H9 (cell line): ENCODE results near the gene RAB40C. TPM values are rescaled to one million over a fixed set of nuclear protein-coding genes. Genes with fewer than 3 reads are reported as not detected.

Source experiments
- DNase-seq: peaks from one replicate; pipeline ENCODE4 v3.0.0-alpha.2; 2017
- H2AFZ ChIP-seq: one replicate; pipeline ENCODE4 v1.6.1; 2013; ENCODE audit warnings: mild to moderate bottlenecking, low read length, control low read depth, moderate library complexity
- H2AK5ac ChIP-seq: 2 replicates; pipeline ENCODE4 v1.6.1; 2013; ENCODE audit warnings: low read length, control low read depth, mixed read lengths; ENCODE audit not compliant: insufficient read length
- H2BK120ac ChIP-seq: one replicate; pipeline ENCODE4 v1.6.1; 2013; ENCODE audit warnings: low read depth, mild to moderate bottlenecking, low read length, control low read depth, inconsistent platforms; ENCODE audit not compliant: poor library complexity, severe bottlenecking
- H2BK12ac ChIP-seq: 2 replicates; pipeline ENCODE4 v1.6.1; 2013; ENCODE audit warnings: low read length, control low read depth, mixed read lengths, low read depth; ENCODE audit not compliant: insufficient read length
- H2BK15ac ChIP-seq: 2 replicates; pipeline ENCODE4 v1.6.1; 2013; ENCODE audit warnings: low read depth, low read length, control low read depth
- H2BK20ac ChIP-seq: one replicate; pipeline ENCODE4 v1.6.1; 2013; ENCODE audit warnings: low read depth, mild to moderate bottlenecking, low read length, control low read depth, inconsistent platforms; ENCODE audit not compliant: poor library complexity, severe bottlenecking
- H2BK5ac ChIP-seq: 2 replicates; pipeline ENCODE4 v1.6.1; 2013; ENCODE audit warnings: low read length, control low read depth, mixed read lengths; ENCODE audit not compliant: insufficient read length
- H3K14ac ChIP-seq: 2 replicates; pipeline ENCODE4 v1.6.1; 2013; ENCODE audit warnings: low read length, control low read depth; ENCODE audit not compliant: insufficient read depth
- H3K18ac ChIP-seq: 2 replicates; pipeline ENCODE4 v1.6.1; 2013; ENCODE audit warnings: low read depth, mild to moderate bottlenecking, mixed read lengths, low read length, control low read depth; ENCODE audit not compliant: insufficient read length
- H3K23ac ChIP-seq: 2 replicates; pipeline ENCODE4 v1.6.1; 2013; ENCODE audit warnings: low read length, control low read depth, mixed read lengths, low read depth; ENCODE audit not compliant: insufficient read length
- H3K23me2 ChIP-seq: 2 replicates; pipeline ENCODE4 v1.6.1; 2013; ENCODE audit warnings: low read depth, mild to moderate bottlenecking, mixed read lengths, low read length, control low read depth; ENCODE audit not compliant: insufficient read length, poor library complexity, severe bottlenecking
- H3K27ac ChIP-seq: 2 replicates; pipeline ENCODE4 v1.5.1; 2013; ENCODE audit warnings: low read length, control low read depth, mixed read lengths, low read depth; ENCODE audit not compliant: insufficient read length
- H3K27me3 ChIP-seq: 2 replicates; pipeline ENCODE4 v1.6.1; 2013; ENCODE audit warnings: low read length, control low read depth, inconsistent platforms; ENCODE audit not compliant: insufficient read depth
- H3K4ac ChIP-seq: 2 replicates; pipeline ENCODE4 v1.6.1; 2013; ENCODE audit warnings: low read depth, mild to moderate bottlenecking, control low read depth, inconsistent platforms, low read length, moderate library complexity
- H3K4me1 ChIP-seq: 2 replicates; pipeline ENCODE4 v1.6.1; 2013; ENCODE audit warnings: low read length, control low read depth, inconsistent platforms; ENCODE audit not compliant: insufficient read depth
- H3K4me2 ChIP-seq: 2 replicates; pipeline ENCODE4 v1.6.1; 2013; ENCODE audit warnings: low read length, control low read depth, mixed read lengths; ENCODE audit not compliant: insufficient read length, insufficient read depth
- H3K56ac ChIP-seq: 2 replicates; pipeline ENCODE4 v1.6.1; 2013; ENCODE audit warnings: low read depth, mild to moderate bottlenecking, mixed read lengths, low read length, control low read depth; ENCODE audit not compliant: insufficient read length
- H3K79me1 ChIP-seq: 2 replicates; pipeline ENCODE4 v1.6.1; 2013; ENCODE audit warnings: low read depth, mild to moderate bottlenecking, moderate library complexity, low read length, control low read depth, inconsistent platforms; ENCODE audit not compliant: insufficient read depth, poor library complexity, severe bottlenecking
- H3K79me2 ChIP-seq: 2 replicates; pipeline ENCODE4 v1.6.1; 2013; ENCODE audit warnings: low read length, control low read depth, inconsistent platforms; ENCODE audit not compliant: insufficient read depth
- H3K9ac ChIP-seq: 2 replicates; pipeline ENCODE4 v1.6.1; 2013; ENCODE audit warnings: low read length, control low read depth, mixed read lengths; ENCODE audit not compliant: insufficient read length; ENCODE audit errors: extremely low read depth
- H3K9me3 ChIP-seq: one replicate; pipeline ENCODE4 v1.6.1; 2013; ENCODE audit warnings: low read depth, low read length, inconsistent platforms; ENCODE audit not compliant: control insufficient read depth
- H3T11ph ChIP-seq: one replicate; pipeline ENCODE4 v1.6.1; 2013; ENCODE audit warnings: mild to moderate bottlenecking, low read length, control low read depth, inconsistent platforms
- H4K20me1 ChIP-seq: one replicate; pipeline ENCODE4 v1.6.1; 2013; ENCODE audit not compliant: control insufficient read depth, insufficient read length, insufficient read depth
- H4K5ac ChIP-seq: 2 replicates; pipeline ENCODE4 v1.6.1; 2013; ENCODE audit warnings: low read depth, mild to moderate bottlenecking, mixed read lengths, low read length, control low read depth; ENCODE audit not compliant: insufficient read length
- H4K8ac ChIP-seq: replicated peaks from 2 replicates; pipeline ENCODE4 v1.6.1; 2013; ENCODE audit warnings: low read length, control low read depth, mixed read lengths, low read depth; ENCODE audit not compliant: insufficient read length
- H4K91ac ChIP-seq: 2 replicates; pipeline ENCODE4 v1.6.1; 2013; ENCODE audit warnings: low read depth, mild to moderate bottlenecking, moderate library complexity, mixed read lengths, low read length, control low read depth; ENCODE audit not compliant: insufficient read length
- H3K27ac Mint-ChIP-seq, 3 experiments: 2 replicates in 2 of 3; 3 replicates in 1 of 3; pipeline ENCODE4 v1.8.0; 2020 to 2021; ENCODE audit warnings: mixed read lengths in 3 of 3, mild to moderate bottlenecking in 1 of 3, moderate library complexity in 1 of 3
- H3K27me3 Mint-ChIP-seq: 2 replicates; pipeline ENCODE4 v1.8.0; 2021; ENCODE audit warnings: low read depth, mild to moderate bottlenecking, moderate library complexity, mixed read lengths
- H3K36me3 Mint-ChIP-seq, 3 experiments: 2 replicates in 2 of 3; 3 replicates in 1 of 3; pipeline ENCODE4 v1.8.0; 2020 to 2021; ENCODE audit warnings: low read depth in 3 of 3, mixed read lengths in 3 of 3; ENCODE audit not compliant: insufficient read depth in 1 of 3
- H3K4me1 Mint-ChIP-seq, 2 experiments: 2 replicates each; pipeline ENCODE4 v1.8.0; 2020; ENCODE audit warnings: mixed read lengths in 2 of 2
- H3K4me3 Mint-ChIP-seq, 2 experiments: 2 replicates in 1 of 2; 3 replicates in 1 of 2; pipeline ENCODE4 v1.8.0; 2020 to 2021; ENCODE audit warnings: mild to moderate bottlenecking in 2 of 2, mixed read lengths in 2 of 2, moderate library complexity in 1 of 2
- H3K9me3 Mint-ChIP-seq, 2 experiments: 2 replicates in 1 of 2; 3 replicates in 1 of 2; pipeline ENCODE4 v1.8.0; 2020; ENCODE audit warnings: mild to moderate bottlenecking in 2 of 2, mixed read lengths in 2 of 2, moderate library complexity in 1 of 2
- WGBS: extraction: QIAGEN DNeasy Blood & Tissue Kit; methylation state at CpG from one replicate; pipeline ENCODE4 v1.1.7; 2013; ENCODE audit warnings: missing lambda C conversion rate, low lambda C conversion rate, mixed read lengths; ENCODE audit not compliant: insufficient read length; ENCODE audit errors: extremely low coverage; 5-methylcytosine and 5-hydroxymethylcytosine counted together
- total RNA-seq: library from RNA; stranded (reverse); gene quantifications from 2 replicates; pipeline ENCODE4 v1.2.1, GENCODE V29; 2021
- TF ChIP-seq, protein P1 (sequence below): fragments of 200-600 bp; sonication (generic); conservative IDR thresholded peaks from 3 replicates; pipeline ENCODE4 v1.8.0; 2021; ENCODE audit warnings: antibody characterized with exemption, mild to moderate bottlenecking

RAB40C gene
- total RNA-seq, 1 experiment from 2014 or later: 19.1 TPM

DNA sequence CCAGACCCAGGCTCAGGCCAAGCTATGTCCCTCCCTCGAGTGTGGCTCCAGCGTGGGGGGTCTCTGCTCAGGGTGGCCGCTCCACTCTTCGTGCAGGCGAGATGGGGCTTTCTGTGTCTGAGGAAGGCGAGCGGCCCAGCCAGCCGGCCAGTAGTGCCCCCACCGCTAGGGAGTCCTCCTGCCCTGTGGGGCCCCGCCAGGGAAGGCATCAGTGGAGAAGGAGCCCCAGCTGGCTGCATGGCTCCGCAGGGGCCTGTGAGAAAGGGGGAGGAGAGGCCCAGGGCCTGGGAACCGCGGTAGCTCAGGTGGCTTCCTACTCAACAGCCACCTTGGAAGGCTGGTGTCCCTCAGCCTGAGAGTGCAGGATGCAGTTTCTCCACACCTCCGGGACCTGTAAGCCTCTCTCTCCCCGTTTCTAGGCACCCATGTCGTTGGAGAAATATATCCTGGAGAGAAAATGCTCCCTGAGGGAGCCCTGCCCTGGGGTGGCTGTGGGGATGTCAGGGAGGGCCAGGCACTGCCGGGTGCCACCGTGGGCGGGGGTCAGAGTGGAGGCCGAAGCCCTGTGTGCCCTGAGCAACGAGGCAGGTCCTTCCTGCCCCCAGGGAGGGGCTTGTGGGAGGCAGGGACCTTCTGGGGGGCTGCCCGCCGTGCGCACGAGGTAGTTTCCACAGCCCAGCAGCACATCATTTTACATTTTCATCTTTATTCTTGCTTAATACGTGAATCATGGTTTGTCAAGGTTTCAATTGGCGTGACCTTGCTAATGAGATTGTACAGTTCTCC, 16.8 kb upstream of the RAB40C start:
- Mint-ChIP-seq H3K4me3 (no peak overlapping the region), H3K36me3 (peaks cover 0 to 4% (median 3%) of the 10 kb centered on the region in 3 experiments; a peak in 4 of 7 replicates), H3K27me3 (peaks cover 1% of the 10 kb centered on the region; the same call in 1 of the 2 replicates), H3K4me1 (peaks cover 12 to 25% of the 10 kb centered on the region in 2 experiments), H3K27ac (no peak overlapping the region), H3K9me3 (no peaks in the 10 kb centered on the region)
- WGBS: no CpG with 5 or more reads among the region's 27 CpGs
- H2AK5ac ChIP-seq: no peak overlapping the region
- no peaks in the 10 kb centered on the region for H3K9me3 ChIP-seq
- H2BK20ac ChIP-seq: no peak overlapping the region
- H3T11ph ChIP-seq: no peak overlapping the region
- no peak for DNase-seq
- H2BK120ac ChIP-seq: no peak overlapping the region
- no peak overlapping the region for H4K5ac ChIP-seq
- no peaks in the 10 kb centered on the region for H3K4me1 ChIP-seq
- H4K20me1 ChIP-seq: no peaks in the 10 kb centered on the region
- H3K56ac ChIP-seq: no peak overlapping the region
- H2BK12ac ChIP-seq: no peak overlapping the region
- H3K18ac ChIP-seq: no peak overlapping the region
- H3K9ac ChIP-seq: no peak overlapping the region
- no peak overlapping the region for H3K14ac ChIP-seq
- H4K91ac ChIP-seq: no peak overlapping the region
- no peak overlapping the region for H3K27ac ChIP-seq
- H3K23ac ChIP-seq: no peak overlapping the region
- H2AFZ ChIP-seq: no peak overlapping the region
- H4K8ac ChIP-seq: no peak overlapping the region
- no peak overlapping the region for H3K4ac ChIP-seq
- H3K23me2 ChIP-seq: peaks cover 5% of the 10 kb centered on the region
- no peak overlapping the region for H2BK5ac ChIP-seq
- H2BK15ac ChIP-seq: no peak overlapping the region
- H3K27me3 ChIP-seq: no peaks in the 10 kb centered on the region
- no peaks in the 10 kb centered on the region; the same call in 1 of the 2 replicates for H3K79me2 ChIP-seq
- TF ChIP-seq, protein P1, sequence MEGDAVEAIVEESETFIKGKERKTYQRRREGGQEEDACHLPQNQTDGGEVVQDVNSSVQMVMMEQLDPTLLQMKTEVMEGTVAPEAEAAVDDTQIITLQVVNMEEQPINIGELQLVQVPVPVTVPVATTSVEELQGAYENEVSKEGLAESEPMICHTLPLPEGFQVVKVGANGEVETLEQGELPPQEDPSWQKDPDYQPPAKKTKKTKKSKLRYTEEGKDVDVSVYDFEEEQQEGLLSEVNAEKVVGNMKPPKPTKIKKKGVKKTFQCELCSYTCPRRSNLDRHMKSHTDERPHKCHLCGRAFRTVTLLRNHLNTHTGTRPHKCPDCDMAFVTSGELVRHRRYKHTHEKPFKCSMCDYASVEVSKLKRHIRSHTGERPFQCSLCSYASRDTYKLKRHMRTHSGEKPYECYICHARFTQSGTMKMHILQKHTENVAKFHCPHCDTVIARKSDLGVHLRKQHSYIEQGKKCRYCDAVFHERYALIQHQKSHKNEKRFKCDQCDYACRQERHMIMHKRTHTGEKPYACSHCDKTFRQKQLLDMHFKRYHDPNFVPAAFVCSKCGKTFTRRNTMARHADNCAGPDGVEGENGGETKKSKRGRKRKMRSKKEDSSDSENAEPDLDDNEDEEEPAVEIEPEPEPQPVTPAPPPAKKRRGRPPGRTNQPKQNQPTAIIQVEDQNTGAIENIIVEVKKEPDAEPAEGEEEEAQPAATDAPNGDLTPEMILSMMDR: no peak
- no peaks in the 10 kb centered on the region for H3K79me1 ChIP-seq
- no peak overlapping the region for H3K4me2 ChIP-seq
